SK-N-SH (cell line): Measurements from ENCODE around the gene C8A. TPM values are rescaled to one million over a fixed set of nuclear protein-coding genes. Genes with fewer than 3 reads are reported as not detected.

Experiments used
- CTCF ChIA-PET: fragments of 300-600, 350-600 bp; formaldehyde crosslinking; extraction: SDS; loops from one replicate; lab custom pipeline; 2021; lab: Yijun Ruan, JAX
- POLR2A ChIA-PET: fragments of 350-600 bp; sonication (Branson Sonifier 250); formaldehyde crosslinking; extraction: SDS; loops from one replicate; lab custom pipeline; 2020; ENCODE audit warnings: antibody characterized with exemption, inconsistent platforms; lab: Yijun Ruan, JAX
- DNase-seq: peaks from one replicate; pipeline ENCODE4 v3.0.0; 2012
- H2AFZ ChIP-seq: fragments of 200-600 bp; sonication (generic); 2 replicates; pipeline ENCODE4 v1.8.1; 2016; ENCODE audit warnings: antibody characterized with exemption, mild to moderate bottlenecking, low read depth
- H3F3A ChIP-seq: fragments of 200-600 bp; sonication (generic); replicated peaks from 2 replicates; pipeline ENCODE3; 2016; ENCODE audit warnings: antibody characterized with exemption, mild to moderate bottlenecking; ENCODE audit not compliant: insufficient read depth
- H3K27ac ChIP-seq, 2 experiments: fragments of 200-500 bp in 1 of 2; fragments of 200-600 bp in 1 of 2; sonication (Bioruptor generic) in 1 of 2; sonication (generic), shearing (Covaris generic) in 1 of 2; 2 replicates each; pipeline versions ENCODE4 v1.5.1 to v1.6.1; 2014 to 2016; ENCODE audit warnings: low read depth in 2 of 2, inconsistent platforms in 1 of 2, low read length in 1 of 2, mild to moderate bottlenecking in 1 of 2, mixed read lengths in 1 of 2
- H3K27me3 ChIP-seq: fragments of 200-600 bp; sonication (generic), shearing (Covaris generic); 2 replicates; pipeline ENCODE4 v1.6.1; 2016; ENCODE audit warnings: mixed run types; ENCODE audit not compliant: insufficient read depth
- H3K36me3 ChIP-seq, 2 experiments: fragments of 200-500 bp in 1 of 2; fragments of 200-600 bp in 1 of 2; sonication (Bioruptor generic) in 1 of 2; sonication (generic) in 1 of 2; replicated peaks in 1 of 2; 2 replicates each; pipeline versions ENCODE3 to v1.5.1; 2014 to 2016; ENCODE audit warnings: low read length in 1 of 2, mild to moderate bottlenecking in 1 of 2; ENCODE audit not compliant: insufficient read depth in 2 of 2, control insufficient read depth in 1 of 2
- H3K4me1 ChIP-seq, 2 experiments: fragments of 200-500 bp in 1 of 2; fragments of 200-600 bp in 1 of 2; sonication (Bioruptor generic) in 1 of 2; sonication (generic), shearing (Covaris generic) in 1 of 2; 2 replicates each; pipeline versions ENCODE4 v1.5.1 to v1.6.1; 2014 to 2016; ENCODE audit warnings: low read depth in 1 of 2, low read length in 1 of 2, mixed run types in 1 of 2; ENCODE audit not compliant: insufficient read depth in 2 of 2, control insufficient read depth in 1 of 2
- H3K4me2 ChIP-seq: fragments of 200-600 bp; sonication (generic), shearing (Covaris generic); 2 replicates; pipeline ENCODE4 v1.6.1; 2017; ENCODE audit warnings: mixed run types
- H3K4me3 ChIP-seq, 2 experiments: fragments of 200-500 bp in 1 of 2; fragments of 200-600 bp in 1 of 2; sonication (Bioruptor generic) in 1 of 2; sonication (generic), shearing (Covaris generic) in 1 of 2; 2 replicates each; pipeline versions ENCODE4 v1.5.1 to v1.8.1; 2014 to 2016; ENCODE audit warnings: low read depth in 2 of 2, inconsistent platforms in 1 of 2, low read length in 1 of 2, mild to moderate bottlenecking in 1 of 2, mixed read lengths in 1 of 2, moderate library complexity in 1 of 2
- H3K79me2 ChIP-seq: fragments of 200-600 bp; sonication (generic); 2 replicates; pipeline ENCODE4 v1.8.1; 2017; ENCODE audit warnings: mild to moderate bottlenecking; ENCODE audit not compliant: insufficient read depth
- H3K9ac ChIP-seq: fragments of 200-600 bp; sonication (generic); 2 replicates; pipeline ENCODE4 v1.6.1; 2017; ENCODE audit warnings: mixed run types
- H3K9me2 ChIP-seq: fragments of 200-600 bp; sonication (generic); 2 replicates; pipeline ENCODE4 v1.6.1; 2017; ENCODE audit warnings: mixed run types
- H3K9me3 ChIP-seq: fragments of 200-600 bp; sonication (generic); 2 replicates; pipeline ENCODE4 v1.6.1; 2017; ENCODE audit warnings: mixed run types, mild to moderate bottlenecking, moderate library complexity
- H4K20me1 ChIP-seq: fragments of 200-600 bp; sonication (generic); 2 replicates; pipeline ENCODE4 v1.6.1; 2017; ENCODE audit warnings: mild to moderate bottlenecking, mixed run types; ENCODE audit not compliant: insufficient read depth
- CHD2 ChIP-seq: fragments of 150-350 bp; IDR thresholded peaks from 2 replicates; pipeline ENCODE4 v1.6.1; 2018; ENCODE audit warnings: low read length; ENCODE audit not compliant: partially characterized antibody
- FOXJ3 ChIP-seq: sonication (generic); formaldehyde crosslinking; IDR thresholded peaks from 2 replicates; pipeline ENCODE4 v1.5.1; 2020; ENCODE audit warnings: mild to moderate bottlenecking, missing genetic modification reagents
- FOXM1 ChIP-seq: IDR thresholded peaks from 2 replicates; pipeline ENCODE4 v1.4.0; 2012; ENCODE audit warnings: low read depth, mild to moderate bottlenecking
- JUND ChIP-seq: IDR thresholded peaks from 2 replicates; pipeline ENCODE4 v1.4.0; 2012
- NFIC ChIP-seq: IDR thresholded peaks from 2 replicates; pipeline ENCODE4 v1.4.0; 2012; ENCODE audit warnings: borderline replicate concordance
- RAD21 ChIP-seq: IDR thresholded peaks from 2 replicates; pipeline ENCODE4 v1.6.1; 2012; ENCODE audit warnings: mild to moderate bottlenecking, low read length
- RFX5 ChIP-seq: IDR thresholded peaks from 2 replicates; pipeline ENCODE4 v1.6.1; 2012; ENCODE audit warnings: mild to moderate bottlenecking, improper control_type of control experiment, low read length
- SMC3 ChIP-seq: IDR thresholded peaks from 2 replicates; pipeline ENCODE4 v1.6.1; 2012; ENCODE audit warnings: low read depth, low read length, improper control_type of control experiment
- TCF12 ChIP-seq: IDR thresholded peaks from 2 replicates; pipeline ENCODE4 v1.4.0; 2012
- TEAD4 ChIP-seq: IDR thresholded peaks from 2 replicates; pipeline ENCODE4 v1.4.0; 2012; ENCODE audit warnings: mild to moderate bottlenecking, borderline replicate concordance; ENCODE audit not compliant: insufficient read depth
- WGBS: methylation state at CpG from one replicate; pipeline ENCODE4 v1.1.6; 2017; ENCODE audit warnings: low lambda C conversion rate; 5-methylcytosine and 5-hydroxymethylcytosine counted together
- polyA plus RNA-seq, 3 experiments: library from polyadenylated mRNA; depleted of rRNA; stranded (reverse); fragments of >200 nt; gene quantifications; 2 replicates each; pipeline ENCODE4 v1.2.3, GENCODE V29; 2012
- TF ChIP-seq, protein P1 (sequence below): fragments of 200-600 bp; sonication (generic); IDR thresholded peaks from 2 replicates; pipeline ENCODE4 v1.6.1; 2017; ENCODE audit warnings: antibody characterized with exemption, mild to moderate bottlenecking, moderate library complexity
- TF ChIP-seq, protein P2 (sequence below): fragments of 150-350 bp; IDR thresholded peaks from 2 replicates; pipeline ENCODE4 v1.6.1; 2016; ENCODE audit warnings: mild to moderate bottlenecking, low read depth, low read length
- TF ChIP-seq, protein P3 (sequence below): IDR thresholded peaks from 2 replicates; pipeline ENCODE4 v1.4.0; 2012; ENCODE audit warnings: low read depth, borderline replicate concordance
- TF ChIP-seq, protein P4 (sequence below): IDR thresholded peaks from 2 replicates; pipeline ENCODE4 v1.4.0; 2012; ENCODE audit warnings: low read depth, borderline replicate concordance
- TF ChIP-seq, protein P5 (sequence below): IDR thresholded peaks from 2 replicates; pipeline ENCODE4; 2012

The C8A gene
- polyA plus RNA-seq, 1 of the 3 experiments (the other 2 are of a cell fraction): not detected

DNA sequence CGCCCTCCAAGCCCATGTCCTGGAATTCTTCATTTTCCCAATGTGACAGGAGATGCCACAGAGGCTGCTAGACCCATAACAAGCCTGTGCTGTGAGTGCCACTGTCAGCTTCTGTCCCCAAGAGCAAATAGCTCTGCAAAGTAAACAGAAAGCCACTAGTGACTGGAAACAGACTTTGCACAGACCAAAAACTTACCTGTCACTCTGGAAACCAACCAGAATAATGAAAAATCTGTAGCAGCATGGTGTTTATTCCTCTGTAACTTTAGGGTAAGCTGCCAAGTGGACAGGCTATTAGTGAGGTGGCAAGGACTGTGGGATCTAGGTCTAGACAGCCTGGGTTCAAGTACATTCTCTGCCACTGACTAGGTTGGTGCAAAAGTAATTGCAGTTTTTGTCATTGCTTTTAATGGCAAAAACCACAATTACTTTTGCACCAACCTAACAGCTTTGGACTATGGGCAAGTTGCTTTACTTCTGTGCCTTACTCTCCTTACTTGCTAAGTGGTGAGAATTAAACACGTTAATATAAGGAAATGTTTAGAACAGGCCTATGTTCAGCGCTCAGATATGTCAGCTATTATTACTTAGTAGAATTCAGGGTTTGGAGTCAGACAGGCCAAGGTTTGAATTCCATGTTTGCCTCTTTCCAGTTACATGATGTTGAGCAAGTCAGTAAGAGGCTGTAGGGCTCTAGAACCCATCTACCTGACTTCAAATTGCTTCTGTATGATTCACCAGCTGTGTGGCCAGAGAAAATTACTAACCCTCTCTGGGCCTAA lies 111.5 kb downstream of the C8A start, which contains the start of gene C8B (continued):
- TF ChIP-seq, protein P1, sequence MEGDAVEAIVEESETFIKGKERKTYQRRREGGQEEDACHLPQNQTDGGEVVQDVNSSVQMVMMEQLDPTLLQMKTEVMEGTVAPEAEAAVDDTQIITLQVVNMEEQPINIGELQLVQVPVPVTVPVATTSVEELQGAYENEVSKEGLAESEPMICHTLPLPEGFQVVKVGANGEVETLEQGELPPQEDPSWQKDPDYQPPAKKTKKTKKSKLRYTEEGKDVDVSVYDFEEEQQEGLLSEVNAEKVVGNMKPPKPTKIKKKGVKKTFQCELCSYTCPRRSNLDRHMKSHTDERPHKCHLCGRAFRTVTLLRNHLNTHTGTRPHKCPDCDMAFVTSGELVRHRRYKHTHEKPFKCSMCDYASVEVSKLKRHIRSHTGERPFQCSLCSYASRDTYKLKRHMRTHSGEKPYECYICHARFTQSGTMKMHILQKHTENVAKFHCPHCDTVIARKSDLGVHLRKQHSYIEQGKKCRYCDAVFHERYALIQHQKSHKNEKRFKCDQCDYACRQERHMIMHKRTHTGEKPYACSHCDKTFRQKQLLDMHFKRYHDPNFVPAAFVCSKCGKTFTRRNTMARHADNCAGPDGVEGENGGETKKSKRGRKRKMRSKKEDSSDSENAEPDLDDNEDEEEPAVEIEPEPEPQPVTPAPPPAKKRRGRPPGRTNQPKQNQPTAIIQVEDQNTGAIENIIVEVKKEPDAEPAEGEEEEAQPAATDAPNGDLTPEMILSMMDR: no peak

DNA sequence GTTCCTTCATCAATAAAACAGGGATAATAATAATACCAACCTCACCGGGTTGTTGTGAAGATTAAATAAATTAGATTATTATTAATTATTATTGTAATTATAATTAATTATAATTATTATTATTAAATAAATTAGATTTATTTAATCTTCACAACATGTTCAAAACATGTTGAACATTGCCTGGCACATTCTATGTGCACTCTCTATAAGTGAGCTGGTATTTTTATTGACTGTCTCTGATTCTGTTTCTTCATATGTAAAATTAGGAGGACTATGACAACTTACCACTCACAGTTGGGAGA lies 112.1 kb downstream of the C8A start:
- DNase-seq: no peak
- CTCF ChIA-PET: interaction anchor here (0.9 kb wide), 1 partner anchor 922 kb away, joined by 3 read pairs; no protein-coding TSS in a partner anchor
- POLR2A ChIA-PET: no interaction called here
- H4K20me1 ChIP-seq: no peaks in the 10 kb centered on the region
- no peak overlapping the region for H3K27ac ChIP-seq
- no peaks in the 10 kb centered on the region for H3K9me2 ChIP-seq
- no peak overlapping the region for H2AFZ ChIP-seq
- H3K79me2 ChIP-seq: no peaks in the 10 kb centered on the region
- no peak overlapping the region for H3K9ac ChIP-seq
- H3K27me3 ChIP-seq: no peaks in the 10 kb centered on the region
- no peak for TF ChIP-seq RFX5
- no peak for TF ChIP-seq CHD2
- TF ChIP-seq FOXM1: no peak
- TF ChIP-seq TEAD4: no peak
- no peak for TF ChIP-seq NFIC
- TF ChIP-seq SMC3: no peak
- no peak for TF ChIP-seq FOXJ3 (CRISPR knock-in tag)
- TF ChIP-seq, protein P2, sequence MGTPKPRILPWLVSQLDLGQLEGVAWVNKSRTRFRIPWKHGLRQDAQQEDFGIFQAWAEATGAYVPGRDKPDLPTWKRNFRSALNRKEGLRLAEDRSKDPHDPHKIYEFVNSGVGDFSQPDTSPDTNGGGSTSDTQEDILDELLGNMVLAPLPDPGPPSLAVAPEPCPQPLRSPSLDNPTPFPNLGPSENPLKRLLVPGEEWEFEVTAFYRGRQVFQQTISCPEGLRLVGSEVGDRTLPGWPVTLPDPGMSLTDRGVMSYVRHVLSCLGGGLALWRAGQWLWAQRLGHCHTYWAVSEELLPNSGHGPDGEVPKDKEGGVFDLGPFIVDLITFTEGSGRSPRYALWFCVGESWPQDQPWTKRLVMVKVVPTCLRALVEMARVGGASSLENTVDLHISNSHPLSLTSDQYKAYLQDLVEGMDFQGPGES: no peak
- TF ChIP-seq, protein P3, sequence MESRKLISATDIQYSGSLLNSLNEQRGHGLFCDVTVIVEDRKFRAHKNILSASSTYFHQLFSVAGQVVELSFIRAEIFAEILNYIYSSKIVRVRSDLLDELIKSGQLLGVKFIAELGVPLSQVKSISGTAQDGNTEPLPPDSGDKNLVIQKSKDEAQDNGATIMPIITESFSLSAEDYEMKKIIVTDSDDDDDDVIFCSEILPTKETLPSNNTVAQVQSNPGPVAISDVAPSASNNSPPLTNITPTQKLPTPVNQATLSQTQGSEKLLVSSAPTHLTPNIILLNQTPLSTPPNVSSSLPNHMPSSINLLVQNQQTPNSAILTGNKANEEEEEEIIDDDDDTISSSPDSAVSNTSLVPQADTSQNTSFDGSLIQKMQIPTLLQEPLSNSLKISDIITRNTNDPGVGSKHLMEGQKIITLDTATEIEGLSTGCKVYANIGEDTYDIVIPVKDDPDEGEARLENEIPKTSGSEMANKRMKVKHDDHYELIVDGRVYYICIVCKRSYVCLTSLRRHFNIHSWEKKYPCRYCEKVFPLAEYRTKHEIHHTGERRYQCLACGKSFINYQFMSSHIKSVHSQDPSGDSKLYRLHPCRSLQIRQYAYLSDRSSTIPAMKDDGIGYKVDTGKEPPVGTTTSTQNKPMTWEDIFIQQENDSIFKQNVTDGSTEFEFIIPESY: no peak
- TF ChIP-seq, protein P4, sequence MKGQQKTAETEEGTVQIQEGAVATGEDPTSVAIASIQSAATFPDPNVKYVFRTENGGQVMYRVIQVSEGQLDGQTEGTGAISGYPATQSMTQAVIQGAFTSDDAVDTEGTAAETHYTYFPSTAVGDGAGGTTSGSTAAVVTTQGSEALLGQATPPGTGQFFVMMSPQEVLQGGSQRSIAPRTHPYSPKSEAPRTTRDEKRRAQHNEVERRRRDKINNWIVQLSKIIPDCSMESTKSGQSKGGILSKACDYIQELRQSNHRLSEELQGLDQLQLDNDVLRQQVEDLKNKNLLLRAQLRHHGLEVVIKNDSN: no peak
- TF ChIP-seq JUND: no peak
- TF ChIP-seq TCF12: no peak
- TF ChIP-seq RAD21: no peak
- TF ChIP-seq, protein P5, sequence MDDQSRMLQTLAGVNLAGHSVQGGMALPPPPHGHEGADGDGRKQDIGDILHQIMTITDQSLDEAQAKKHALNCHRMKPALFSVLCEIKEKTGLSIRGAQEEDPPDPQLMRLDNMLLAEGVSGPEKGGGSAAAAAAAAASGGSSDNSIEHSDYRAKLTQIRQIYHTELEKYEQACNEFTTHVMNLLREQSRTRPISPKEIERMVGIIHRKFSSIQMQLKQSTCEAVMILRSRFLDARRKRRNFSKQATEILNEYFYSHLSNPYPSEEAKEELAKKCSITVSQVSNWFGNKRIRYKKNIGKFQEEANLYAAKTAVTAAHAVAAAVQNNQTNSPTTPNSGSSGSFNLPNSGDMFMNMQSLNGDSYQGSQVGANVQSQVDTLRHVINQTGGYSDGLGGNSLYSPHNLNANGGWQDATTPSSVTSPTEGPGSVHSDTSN: no peak
- TF ChIP-seq, all 33 proteins: peak for 0
- 28% methylated on average over 1 of the region's 1 CpG for WGBS
- Histone ChIP-seq H3K4me3 (no peak overlapping the region), H3K4me2 (no peak overlapping the region), H3F3A (no peaks in the 10 kb centered on the region), H3K36me3 (no peaks in the 10 kb centered on the region), H3K9me3 (no peaks in the 10 kb centered on the region), H3K4me1 (no peaks in the 10 kb centered on the region)
